A549 (cell line): ENCODE results near the gene SH2D4B. TPM values are rescaled to one million over a fixed set of nuclear protein-coding genes. Genes with fewer than 3 reads are reported as not detected.
A peak's percentile ranks its signal among the peaks of the same experiment; 100 is the strongest.

Experiments
- ATAC-seq, 2 experiments: fragments of 200-7000 bp in 1 of 2; fragments of >200 bp in 1 of 2; cut with Nextera tagmentation in 1 of 2; cut with Tn5 transposase in 1 of 2; 3 replicates each; pipeline versions ENCODE4 v1.8.0 to v1.9.1; 2018 to 2020; ENCODE audit warnings: mild to moderate bottlenecking in 1 of 2, moderate library complexity in 1 of 2
- CTCF ChIA-PET: fragments of 300-600 bp; sonication (Branson Sonifier 250); formaldehyde crosslinking; extraction: SDS; loops from one replicate; lab custom pipeline; 2021; ENCODE audit warnings: antibody characterized with exemption, inconsistent platforms; lab: Yijun Ruan, JAX
- POLR2A ChIA-PET: fragments of 350-600 bp; formaldehyde crosslinking; extraction: SDS; loops from one replicate; lab custom pipeline; 2021; ENCODE audit warnings: antibody characterized with exemption, inconsistent platforms; lab: Yijun Ruan, JAX
- DNase-seq, 2 experiments: peaks; one replicate each; pipeline versions ENCODE4 v3.0.0 to v3.0.0-alpha.2; 2011 to 2016; ENCODE audit warnings: low read depth in 1 of 2, low spot score in 1 of 2
- FAIRE-seq: peaks from 2 replicates; lab custom pipeline; 2011; peaks lifted over from hg19 to GRCh38; lab: Jason Lieb, UNC
- H3K27ac ChIP-seq, 2 experiments: fragments of >200 bp; sonication (Bioruptor Twin); formaldehyde crosslinking; 3 replicates each; pipeline ENCODE4 v1.5.1; 2016 to 2017
- H3K4me1 ChIP-seq: fragments of >200 bp; sonication (Bioruptor Twin); formaldehyde crosslinking; 3 replicates; pipeline ENCODE4 v1.6.1; 2016
- H3K4me2 ChIP-seq: fragments of >200 bp; sonication (Bioruptor Twin); formaldehyde crosslinking; 3 replicates; pipeline ENCODE4 v1.6.1; 2016
- H3K4me3 ChIP-seq: fragments of >200 bp; sonication (Bioruptor Twin); formaldehyde crosslinking; 3 replicates; pipeline ENCODE4 v1.5.1; 2016
- H3K9me3 ChIP-seq: fragments of >200 bp; sonication (Bioruptor Twin); formaldehyde crosslinking; 3 replicates; pipeline ENCODE4 v1.6.1; 2016
- ATOH8 ChIP-seq: fragments of 250-450 bp; sonication (Bioruptor Pico); IDR thresholded peaks from 2 replicates; pipeline ENCODE4 v1.5.0; 2020; ENCODE audit warnings: low read depth, mild to moderate bottlenecking, moderate library complexity
- ELK1 ChIP-seq: fragments of 150-350 bp; IDR thresholded peaks from 2 replicates; pipeline ENCODE4 v1.6.1; 2014; ENCODE audit warnings: low read depth, mild to moderate bottlenecking, low read length
- HOXB13 ChIP-seq: fragments of 250-450 bp; sonication (Bioruptor Pico); IDR thresholded peaks from 2 replicates; pipeline ENCODE4 v1.5.0; 2020; ENCODE audit warnings: low read depth, mild to moderate bottlenecking, moderate library complexity
- MAX ChIP-seq: IDR thresholded peaks from 2 replicates; pipeline ENCODE4 v1.6.1; 2012
- PBX3 ChIP-seq: IDR thresholded peaks from 2 replicates; pipeline ENCODE4 v1.6.1; 2012
- PHF8 ChIP-seq: fragments of 200-600 bp; sonication (generic); IDR thresholded peaks from 2 replicates; pipeline ENCODE4 v1.6.1; 2016; ENCODE audit warnings: low read depth, mild to moderate bottlenecking, antibody characterized with exemption, moderate library complexity, borderline replicate concordance
- POLR2AphosphoS2 ChIP-seq: conservative IDR thresholded peaks from 2 replicates; pipeline ENCODE4 v1.6.1; 2012; ENCODE audit warnings: low read length, improper control_type of control experiment, inconsistent platforms
- REST ChIP-seq: fragments of 200-600 bp; sonication (generic); IDR thresholded peaks from 2 replicates; pipeline ENCODE4 v1.6.1; 2016; ENCODE audit warnings: antibody characterized with exemption, mild to moderate bottlenecking, moderate library complexity
- RNF2 ChIP-seq: fragments of 200-600 bp; sonication (generic); IDR thresholded peaks from 2 replicates; pipeline ENCODE4 v1.6.1; 2016; ENCODE audit warnings: low read depth, mild to moderate bottlenecking, antibody characterized with exemption, moderate library complexity, borderline replicate concordance
- WGBS: methylation state at CpG from one replicate; pipeline ENCODE4 v1.1.6; 2017; ENCODE audit errors: missing lambda C conversion rate; 5-methylcytosine and 5-hydroxymethylcytosine counted together
- polyA plus RNA-seq, 4 experiments: library from polyadenylated mRNA; depleted of rRNA in 3 of 4; stranded (reverse); fragments of >200 nt; fragmentation: RNase III in 1 of 4; extraction: RNeasy Plus Mini Kit Qiagen cat#74134 plus additional on column Dnase treatment in 1 of 4; gene quantifications; 2 replicates in 3 of 4; 3 replicates in 1 of 4; pipeline ENCODE4 v1.2.3, GENCODE V29; 2011 to 2017

The SH2D4B gene
- polyA plus RNA-seq, 2 of the 4 experiments (the other 2 are of a cell fraction): 0.01 to 0.12 TPM

GRCh38 chr10:80524190-80524909 is 13.4 kb upstream of the SH2D4B start (continued):
- no peak for TF ChIP-seq ATOH8 (CRISPR knock-in tag)
- TF ChIP-seq PBX3: 0 out of 2 replicates have a peak, but pooled peaks have one; percentile 13
- TF ChIP-seq MAX: no peak

GRCh38 chr10:80526218-80526617 is 11.5 kb upstream of the SH2D4B start:
- H3K4me1 ChIP-seq: peaks cover 77% of the 10 kb centered on the region
- POLR2A ChIA-PET: no interaction called here
- no peak for DNase-seq
- TF ChIP-seq ELK1 (no peak), RNF2 (no peak), PHF8 (no peak), REST (no peak)
- TF ChIP-seq, all 56 proteins: peak for 0
- 61% methylated on average over 2 of the region's 2 CpGs for WGBS
- H3K4me2 ChIP-seq: peak overlapping the region; percentile 37
- no peak overlapping the region for H3K4me3 ChIP-seq
- ATAC-seq (no peak), FAIRE-seq (no peak)
- CTCF ChIA-PET: interaction anchor here (1.1 to 9.3 kb wide), 7 partner anchors 10 to 141 kb away, joined by 3 to 81 read pairs (median 5); partner anchors contain the start of gene PRXL2A
- no peaks in the 10 kb centered on the region for H3K9me3 ChIP-seq
- H3K27ac ChIP-seq: peak overlapping the region; percentile 39 to 76

- DNase-seq: no peak
- 85% methylated on average over 6 of the region's 6 CpGs for WGBS
- peak overlapping the region; percentile 37; the same call in 1 of the 3 replicates for H3K4me2 ChIP-seq
- no peak for FAIRE-seq
- ATAC-seq: no peak
- H3K9me3 ChIP-seq: no peaks in the 10 kb centered on the region
- no peak for TF ChIP-seq RNF2
- TF ChIP-seq HOXB13 (CRISPR knock-in tag): no peak
- ChIA-PET CTCF (interaction anchor here (1.1 to 9.3 kb wide), 5 partner anchors 10 to 119 kb away, joined by 3 to 81 read pairs (median 7); partner anchors contain the start of gene PRXL2A), POLR2A (no interaction called here)
- no peak overlapping the region for H3K4me3 ChIP-seq
- peaks cover 82% of the 10 kb centered on the region for H3K4me1 ChIP-seq
- H3K27ac ChIP-seq: peak overlapping the region; percentile 39 to 76
These were observed 11.0 kb upstream of the SH2D4B start for GRCh38 chr10:80526742-80527141.

- H3K27ac ChIP-seq: peak overlapping the region; percentile 72 to 76
- DNase-seq: no peak
- peaks cover 84% of the 10 kb centered on the region for H3K4me1 ChIP-seq
- H3K9me3 ChIP-seq: no peaks in the 10 kb centered on the region
- TF ChIP-seq ATOH8 (CRISPR knock-in tag) (no peak), POLR2AphosphoS2 (0 out of 2 replicates have a peak, but pooled peaks have one; percentile 35)
- TF ChIP-seq, all 56 proteins: peak for 1
- ATAC-seq (no peak), FAIRE-seq (no peak)
- H3K4me3 ChIP-seq: no peak overlapping the region
- ChIA-PET CTCF (interaction anchor here (0.9 to 9.3 kb wide), 5 partner anchors 16 to 86 kb away, joined by 3 to 81 read pairs (median 4); no protein-coding TSS in a partner anchor), POLR2A (no interaction called here)
- 95% methylated on average over 2 of the region's 2 CpGs for WGBS
- H3K4me2 ChIP-seq: no peak overlapping the region
These were observed 9.5 kb upstream of the SH2D4B start for GRCh38 chr10:80528185-80528700.
